Mesenchymal stem cell (in vitro differentiated cells and primary cell): ENCODE data around the gene MAN1C1.

Source experiments
- DNase-seq: peaks from one replicate; pipeline ENCODE4 v3.0.0-alpha.2; 2013
- H2AFZ ChIP-seq: one replicate; pipeline ENCODE4 v1.6.1; 2013; ENCODE audit warnings: low read depth, mild to moderate bottlenecking, control low read depth, inconsistent platforms, low read length, moderate library complexity
- H2AK5ac ChIP-seq: 2 replicates; pipeline ENCODE4 v1.6.1; 2013; ENCODE audit warnings: low read length, moderate library complexity, mild to moderate bottlenecking, inconsistent platforms; ENCODE audit not compliant: severe bottlenecking
- H2BK120ac ChIP-seq: one replicate; pipeline ENCODE4 v1.6.1; 2013; ENCODE audit warnings: low read depth, mild to moderate bottlenecking, inconsistent platforms, low read length, moderate library complexity
- H2BK12ac ChIP-seq, 2 experiments: one replicate each; pipeline ENCODE4 v1.6.1; 2013; ENCODE audit warnings: inconsistent platforms in 2 of 2, low read length in 2 of 2, mild to moderate bottlenecking in 2 of 2, moderate library complexity in 2 of 2, control low read depth in 1 of 2
- H2BK15ac ChIP-seq: one replicate; pipeline ENCODE4 v1.6.1; 2013; ENCODE audit warnings: mild to moderate bottlenecking, low read depth, inconsistent platforms; ENCODE audit not compliant: poor library complexity, severe bottlenecking
- H2BK5ac ChIP-seq: 2 replicates; pipeline ENCODE4 v1.6.1; 2013; ENCODE audit warnings: low read depth, mild to moderate bottlenecking, low read length, control low read depth, inconsistent platforms; ENCODE audit not compliant: poor library complexity, severe bottlenecking
- H3K14ac ChIP-seq, 2 experiments: one replicate each; pipeline ENCODE4 v1.6.1; 2013; ENCODE audit warnings: inconsistent platforms in 2 of 2, low read length in 2 of 2, control low read depth in 1 of 2, mild to moderate bottlenecking in 1 of 2, moderate library complexity in 1 of 2
- H3K18ac ChIP-seq, 2 experiments: one replicate each; pipeline ENCODE4 v1.6.1; 2013; ENCODE audit warnings: inconsistent platforms in 2 of 2, low read length in 2 of 2, control low read depth in 1 of 2, low read depth in 1 of 2, mild to moderate bottlenecking in 1 of 2
- H3K23ac ChIP-seq, 2 experiments: one replicate each; pipeline ENCODE4 v1.6.1; 2013; ENCODE audit warnings: inconsistent platforms in 2 of 2, low read length in 2 of 2, mild to moderate bottlenecking in 2 of 2, moderate library complexity in 2 of 2, control low read depth in 1 of 2
- H3K27ac ChIP-seq: 2 replicates; pipeline ENCODE4 v1.5.1; 2013; ENCODE audit warnings: mild to moderate bottlenecking, moderate library complexity, low read length, control low read depth, inconsistent platforms; ENCODE audit not compliant: poor library complexity, severe bottlenecking
- H3K27me3 ChIP-seq, 2 experiments: 2 replicates each; pipeline versions ENCODE4 v1.6.1 to v1.7.0; 2013; ENCODE audit warnings: low read length in 2 of 2, mild to moderate bottlenecking in 2 of 2, moderate library complexity in 2 of 2, control low read depth in 1 of 2, inconsistent platforms in 1 of 2; ENCODE audit not compliant: control insufficient read depth in 1 of 2, insufficient read depth in 1 of 2
- H3K36me3 ChIP-seq, 2 experiments: 2 replicates each; pipeline versions ENCODE4 v1.6.1 to v1.7.0; 2013; ENCODE audit warnings: low read length in 2 of 2, control low read depth in 1 of 2, inconsistent platforms in 1 of 2, low read depth in 1 of 2, mild to moderate bottlenecking in 1 of 2; ENCODE audit not compliant: insufficient read depth in 2 of 2, control insufficient read depth in 1 of 2
- H3K4ac ChIP-seq, 2 experiments: one replicate each; pipeline ENCODE4 v1.6.1; 2013; ENCODE audit warnings: inconsistent platforms in 2 of 2, low read length in 2 of 2, mild to moderate bottlenecking in 2 of 2, moderate library complexity in 2 of 2, control low read depth in 1 of 2, low read depth in 1 of 2
- H3K4me1 ChIP-seq: 2 replicates; pipeline ENCODE4 v1.6.1; 2013; ENCODE audit warnings: low read depth, low read length, control low read depth; ENCODE audit not compliant: control insufficient read depth, insufficient read depth
- H3K4me2 ChIP-seq: 2 replicates; pipeline ENCODE4 v1.6.1; 2013; ENCODE audit warnings: low read length, mild to moderate bottlenecking, inconsistent platforms; ENCODE audit not compliant: poor library complexity, severe bottlenecking
- H3K4me3 ChIP-seq, 2 experiments: 2 replicates each; pipeline versions ENCODE4 v1.5.1 to v1.7.0; 2013; ENCODE audit warnings: low read length in 2 of 2, mild to moderate bottlenecking in 2 of 2, control low read depth in 1 of 2, low read depth in 1 of 2; ENCODE audit not compliant: insufficient read depth in 1 of 2
- H3K79me1 ChIP-seq: replicated peaks from 2 replicates; pipeline ENCODE4 v1.6.1; 2013; ENCODE audit warnings: mild to moderate bottlenecking, control low read depth, low read length, inconsistent platforms; ENCODE audit not compliant: poor library complexity, severe bottlenecking
- H3K9ac ChIP-seq: 2 replicates; pipeline ENCODE4 v1.7.0; 2013; ENCODE audit warnings: mild to moderate bottlenecking, low read length, moderate library complexity
- H3K9me3 ChIP-seq: 2 replicates; pipeline ENCODE4 v1.7.0; 2013; ENCODE audit warnings: mild to moderate bottlenecking, low read length; ENCODE audit not compliant: control insufficient read depth
- H4K8ac ChIP-seq: one replicate; pipeline ENCODE4 v1.6.1; 2013; ENCODE audit warnings: inconsistent platforms, mild to moderate bottlenecking, low read length, moderate library complexity
- H4K91ac ChIP-seq: one replicate; pipeline ENCODE4 v1.6.1; 2013; ENCODE audit warnings: mild to moderate bottlenecking, low read length, inconsistent platforms
- WGBS: methylation state at CpG from one replicate; pipeline ENCODE4 v1.1.7; 2013; ENCODE audit warnings: mixed read lengths; 5-methylcytosine and 5-hydroxymethylcytosine counted together

MAN1C1 gene

DNA sequence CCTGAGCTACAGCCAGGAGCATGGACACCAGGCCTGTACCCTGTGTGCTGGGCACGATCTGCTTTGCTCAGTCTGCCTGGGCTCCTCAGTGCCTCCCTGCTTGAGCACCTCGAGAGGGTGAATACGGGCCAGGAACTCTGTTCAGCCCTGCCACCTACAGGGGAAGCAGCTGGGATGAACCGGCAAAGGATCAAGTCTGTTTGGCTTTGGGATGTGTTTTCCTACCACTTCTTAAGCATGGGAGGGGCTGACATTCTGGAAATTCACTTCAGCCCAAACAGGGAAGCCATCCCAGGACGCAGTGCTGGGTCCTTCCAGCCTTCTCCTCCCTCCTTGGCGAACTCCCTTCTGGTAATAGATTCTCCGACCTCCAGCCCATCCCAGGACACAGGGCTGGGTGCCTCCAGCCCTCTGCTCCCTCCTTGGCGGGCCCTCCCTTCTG is 127.6 kb downstream of the MAN1C1 start:
- no peak overlapping the region for H2BK5ac ChIP-seq
- WGBS = 35% methylated on average over 8 of the region's 8 CpGs
- H4K8ac ChIP-seq = no peak overlapping the region
- peak overlapping the region; percentile 75 for H2BK15ac ChIP-seq
- H2AFZ ChIP-seq = no peak overlapping the region
- H3K27me3 ChIP-seq = peaks cover 0 to 51% of the 10 kb centered on the region in 2 experiments
- H3K4me1 ChIP-seq = peaks cover 9% of the 10 kb centered on the region
- peak overlapping the region; percentile 88 for H3K9ac ChIP-seq
- no peak overlapping the region for H4K91ac ChIP-seq
- H2AK5ac ChIP-seq = no peak overlapping the region
- H3K79me1 ChIP-seq = no peaks in the 10 kb centered on the region
- peak overlapping the region; percentile 16 to 33 for H3K18ac ChIP-seq
- peak overlapping the region in 1 of 2 experiments; percentile 27 for H3K4me3 ChIP-seq
- H3K14ac ChIP-seq = no peak overlapping the region
- no peak overlapping the region for H2BK120ac ChIP-seq
- no peaks in the 10 kb centered on the region for H3K36me3 ChIP-seq
- DNase-seq = peak; percentile 56
- H3K27ac ChIP-seq = no peak overlapping the region
- no peak overlapping the region for H3K4me2 ChIP-seq
- H3K4ac ChIP-seq = no peak overlapping the region
- H2BK12ac ChIP-seq = peak overlapping the region in 1 of 2 experiments; percentile 6
- H3K23ac ChIP-seq = no peak overlapping the region
- H3K9me3 ChIP-seq = no peaks in the 10 kb centered on the region

DNA sequence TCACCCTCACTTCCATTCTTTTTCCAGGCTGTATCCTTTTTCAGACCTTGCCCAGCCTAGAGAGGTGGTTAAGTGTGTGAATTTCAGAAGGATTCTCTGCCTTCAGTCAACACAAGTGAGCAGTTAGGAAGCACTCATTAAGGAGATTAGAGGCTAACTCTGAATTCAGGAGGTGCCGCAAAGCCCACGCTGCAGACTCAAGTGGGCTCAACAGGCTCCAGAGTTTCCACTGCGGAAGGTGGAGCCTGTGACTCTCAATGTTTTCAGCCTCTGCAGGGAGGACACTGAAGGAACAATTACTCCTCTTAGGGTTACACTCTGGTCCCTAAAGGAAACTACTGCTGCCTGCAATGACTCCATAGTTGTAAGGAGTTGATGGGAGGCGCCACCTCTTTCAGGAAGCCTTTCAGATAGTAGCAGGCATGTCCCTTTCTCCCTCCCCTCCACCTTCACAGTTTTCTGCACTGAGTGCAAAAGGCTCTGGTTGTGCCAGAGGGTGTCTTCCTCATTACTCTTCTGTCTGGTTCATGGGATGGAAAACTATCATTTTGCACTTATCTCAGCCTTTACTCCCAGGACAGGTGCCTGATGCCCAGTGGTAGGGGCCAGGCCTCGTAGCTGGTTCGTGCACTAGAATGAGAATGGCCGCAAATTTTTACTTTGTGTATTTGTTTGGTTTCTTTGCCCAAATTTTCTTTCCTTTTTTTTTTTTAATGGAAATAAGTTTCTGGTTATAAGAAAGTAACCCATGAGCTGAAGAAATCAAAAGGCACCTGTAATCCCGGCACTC is 128.2 kb downstream of the MAN1C1 start:
- peak overlapping the region; percentile 88 for H3K9ac ChIP-seq
- H3K4me2 ChIP-seq = no peak overlapping the region
- H4K91ac ChIP-seq = no peak overlapping the region
- peak overlapping the region in 1 of 2 experiments; percentile 16 for H3K4me3 ChIP-seq
- H3K4ac ChIP-seq = no peak overlapping the region
- peaks cover 0 to 58% of the 10 kb centered on the region in 2 experiments for H3K27me3 ChIP-seq
- H2AFZ ChIP-seq = no peak overlapping the region
- H2AK5ac ChIP-seq = no peak overlapping the region
- H3K18ac ChIP-seq = peak overlapping the region in 1 of 2 experiments; percentile 33
- peaks cover 9% of the 10 kb centered on the region for H3K4me1 ChIP-seq
- peaks cover 0 to 6% of the 10 kb centered on the region in 2 experiments for H3K36me3 ChIP-seq
- H4K8ac ChIP-seq = no peak overlapping the region
- no peak overlapping the region for H3K14ac ChIP-seq
- 90% methylated on average over 7 of the region's 8 CpGs for WGBS
- no peaks in the 10 kb centered on the region for H3K79me1 ChIP-seq
- no peak overlapping the region for H2BK120ac ChIP-seq
- no peak overlapping the region for H3K27ac ChIP-seq
- no peaks in the 10 kb centered on the region for H3K9me3 ChIP-seq
- H2BK12ac ChIP-seq = no peak overlapping the region
- H2BK15ac ChIP-seq = peak overlapping the region; percentile 75
- H3K23ac ChIP-seq = no peak overlapping the region
- DNase-seq = no peak
- no peak overlapping the region for H2BK5ac ChIP-seq

DNA sequence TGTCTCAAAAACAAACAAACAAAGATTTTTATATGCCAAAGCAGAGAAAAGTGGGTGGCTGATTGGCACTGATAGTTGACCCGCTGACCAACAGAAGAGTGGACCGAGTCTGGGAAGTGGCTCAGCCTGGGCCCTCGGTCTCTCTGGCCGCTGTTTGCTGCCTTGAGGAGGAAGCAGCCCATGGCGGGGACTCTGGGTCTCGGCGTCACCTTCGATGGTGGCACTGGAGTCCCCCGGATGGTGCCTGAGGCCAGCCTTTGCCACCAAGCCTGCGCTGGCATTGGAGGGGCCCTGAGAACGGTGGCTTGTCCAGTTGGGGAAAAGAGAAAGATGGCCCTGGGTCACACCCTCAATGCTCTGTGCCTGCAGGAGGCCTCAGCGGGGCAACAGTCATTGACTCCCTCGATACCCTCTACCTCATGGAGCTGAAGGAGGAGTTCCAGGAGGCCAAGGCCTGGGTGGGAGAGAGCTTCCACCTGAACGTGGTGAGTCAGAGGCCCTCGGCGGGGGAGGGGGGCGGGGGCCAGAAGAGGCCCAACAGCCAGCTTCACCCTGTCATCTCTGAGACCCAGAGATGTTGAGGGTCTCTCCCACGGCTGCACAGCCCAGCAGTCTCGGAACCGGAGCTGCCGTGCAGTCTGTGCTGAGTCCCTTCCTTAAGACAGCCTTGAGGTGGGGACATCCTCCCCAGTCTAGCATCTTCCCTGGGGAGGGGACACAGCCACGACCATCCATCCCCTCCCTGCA is 129.9 kb downstream of the MAN1C1 start:
- Histone ChIP-seq H3K27ac (no peak overlapping the region), H3K27me3 (peaks cover 0 to 64% of the 10 kb centered on the region in 2 experiments), H3K4me1 (peaks cover 9% of the 10 kb centered on the region), H3K4ac (no peak overlapping the region), H2BK15ac (no peak overlapping the region), H2BK12ac (no peak overlapping the region), H4K91ac (no peak overlapping the region), H2AFZ (no peak overlapping the region), H4K8ac (no peak overlapping the region), H3K4me3 (no peak overlapping the region), H3K4me2 (no peak overlapping the region), H3K14ac (no peak overlapping the region), H3K9ac (no peak overlapping the region), H2AK5ac (no peak overlapping the region), H2BK5ac (no peak overlapping the region), H3K79me1 (no peaks in the 10 kb centered on the region), H3K23ac (no peak overlapping the region), H3K36me3 (peaks cover 0 to 23% of the 10 kb centered on the region in 2 experiments), H3K18ac (no peak overlapping the region), H2BK120ac (no peak overlapping the region), H3K9me3 (no peaks in the 10 kb centered on the region)
- no peak for DNase-seq
- WGBS = 85% methylated on average over 22 of the region's 22 CpGs
